HG03460 (cell line): ENCODE measurements around the gene TPRKB.
"Not testable (repeated sequence)": the region's sequence is repeated elsewhere in the genome, so short reads cannot be mapped to it uniquely, and the experiment has no call there.

ENCODE experiments used
- ATAC-seq: cut with Tn5 transposase; IDR thresholded peaks from one replicate; pipeline ENCODE4 v1.9.1; 2021; ENCODE audit not compliant: unreplicated experiment

TPRKB gene

GRCh38 chr2:73740767-73741166 is 3.6 kb upstream of the TPRKB start:
- ATAC-seq, result no peak

- ATAC-seq, result no peak
Measured at GRCh38 chr2:73739101-73739500, 2.0 kb upstream of the TPRKB start.

GRCh38 chr2:73736378-73736777 is 767 bp downstream of the TPRKB start:
- ATAC-seq, result no peak

- no peak for ATAC-seq
Measured at GRCh38 chr2:73730810-73731209, 6.3 kb downstream of the TPRKB start.

GRCh38 chr2:73728711-73729110 is 8.4 kb downstream of the TPRKB start:
- ATAC-seq, result no peak

- no peak for ATAC-seq
Measured at GRCh38 chr2:73728043-73728442, 9.1 kb downstream of the TPRKB start.

GRCh38 chr2:73726657-73727056 is 10.5 kb downstream of the TPRKB start:
- ATAC-seq, result not testable (repeated sequence)

GRCh38 chr2:73718851-73719621 is 18.1 kb downstream of the TPRKB start:
- no peak for ATAC-seq

GRCh38 chr2:73718421-73718820 is 18.7 kb downstream of the TPRKB start:
- no peak for ATAC-seq

GRCh38 chr2:73717695-73718094 is 19.4 kb downstream of the TPRKB start:
- not testable (repeated sequence) for ATAC-seq

- no peak for ATAC-seq
Measured at GRCh38 chr2:73717251-73717606, 19.9 kb downstream of the TPRKB start.

- ATAC-seq, result no peak
Measured at GRCh38 chr2:73716543-73717250, 20.4 kb downstream of the TPRKB start.

- ATAC-seq, result no peak
Measured at GRCh38 chr2:73714091-73714490, 23.1 kb downstream of the TPRKB start.

GRCh38 chr2:73708527-73708926 is 28.6 kb downstream of the TPRKB start:
- no peak for ATAC-seq

- no peak for ATAC-seq
Measured at GRCh38 chr2:73707636-73708035, 29.5 kb downstream of the TPRKB start.

GRCh38 chr2:73707058-73707457 is 30.1 kb downstream of the TPRKB start:
- ATAC-seq, result no peak

- ATAC-seq, result no peak
Measured at GRCh38 chr2:73705091-73705490, 32.1 kb downstream of the TPRKB start.

- ATAC-seq, result no peak
Measured at GRCh38 chr2:73704285-73704684, 32.9 kb downstream of the TPRKB start.

GRCh38 chr2:73703675-73704074 is 33.5 kb downstream of the TPRKB start:
- ATAC-seq, result no peak

GRCh38 chr2:73702852-73703493 is 34.2 kb downstream of the TPRKB start:
- not testable (repeated sequence) for ATAC-seq

- no peak for ATAC-seq
Measured at GRCh38 chr2:73701968-73702665, 35.0 kb downstream of the TPRKB start.

- not testable (repeated sequence) for ATAC-seq
Measured at GRCh38 chr2:73701448-73701765, 35.7 kb downstream of the TPRKB start.
